Measurements from ENCODE around the gene TMEM147. TPM values are rescaled to one million over a fixed set of nuclear protein-coding genes. Genes with fewer than 3 reads are reported as not detected.

Gene TMEM147
- 121 and 122 TPM in 2 replicates for total RNA-seq

GRCh38 chr19:35545001-35545854 lies at the start of gene TMEM147:
TMEM147 (plus strand) TSS chr19:35545626; CDS start chr19:35545740, 114 bp downstream.
- intact Hi-C loops (cut with micrococcal nuclease): loop anchor here (1.0 to 5.0 kb wide), 3 partner anchors 33 to 167 kb away; partner anchors contain the start of genes DMKN and HAUS5
- no peaks in the 10 kb centered on the region for H3K27me3 Mint-ChIP-seq (ENCODE audit: low read depth)
- H3K36me3 Mint-ChIP-seq (ENCODE audit: low read depth): peaks cover 31% of the 10 kb centered on the region
- DNase-seq (ENCODE audit: low spot score): peak; percentile 78
- peaks cover 18% of the 10 kb centered on the region for H3K4me1 Mint-ChIP-seq (ENCODE audit: low read depth)
- H3K27ac Mint-ChIP-seq: peak within 1 kb of the TSS; percentile 95
- H3K9me3 Mint-ChIP-seq: no peaks in the 10 kb centered on the region
- peak within 1 kb of the TSS; percentile 94 for H3K4me3 Mint-ChIP-seq (ENCODE audit: low read depth)

- Mint-ChIP-seq H3K4me1 (ENCODE audit: low read depth) (peaks cover 10% of the 10 kb centered on the region), H3K27ac (no peak overlapping the region), H3K27me3 (ENCODE audit: low read depth) (peaks cover 8% of the 10 kb centered on the region), H3K9me3 (no peaks in the 10 kb centered on the region), H3K36me3 (ENCODE audit: low read depth) (no peaks in the 10 kb centered on the region), H3K4me3 (ENCODE audit: low read depth) (no peak overlapping the region)
- intact Hi-C loops (cut with micrococcal nuclease): no loop called here
- no peak for DNase-seq (ENCODE audit: low spot score)
Observed at GRCh38 chr19:35497406-35497805, 48.0 kb upstream of the TMEM147 start.

GRCh38 chr19:35498220-35498619 lies 47.2 kb upstream of the TMEM147 start:
- intact Hi-C loops (cut with micrococcal nuclease): no loop called here
- no peak for DNase-seq (ENCODE audit: low spot score)
- no peaks in the 10 kb centered on the region for H3K36me3 Mint-ChIP-seq (ENCODE audit: low read depth)
- H3K4me1 Mint-ChIP-seq (ENCODE audit: low read depth): peaks cover 10% of the 10 kb centered on the region
- no peaks in the 10 kb centered on the region for H3K9me3 Mint-ChIP-seq
- no peak overlapping the region for H3K4me3 Mint-ChIP-seq (ENCODE audit: low read depth)
- H3K27me3 Mint-ChIP-seq (ENCODE audit: low read depth): peaks cover 8% of the 10 kb centered on the region
- H3K27ac Mint-ChIP-seq: no peak overlapping the region

- Mint-ChIP-seq H3K27ac (no peak overlapping the region), H3K4me3 (ENCODE audit: low read depth) (no peak overlapping the region), H3K4me1 (ENCODE audit: low read depth) (peaks cover 10% of the 10 kb centered on the region), H3K9me3 (no peaks in the 10 kb centered on the region), H3K27me3 (ENCODE audit: low read depth) (peaks cover 6% of the 10 kb centered on the region), H3K36me3 (ENCODE audit: low read depth) (no peaks in the 10 kb centered on the region)
- no peak for DNase-seq (ENCODE audit: low spot score)
- intact Hi-C loops (cut with micrococcal nuclease): no loop called here
Observed at GRCh38 chr19:35498984-35499527, 46.4 kb upstream of the TMEM147 start.

- H3K27ac Mint-ChIP-seq: no peak overlapping the region
- DNase-seq (ENCODE audit: low spot score): no peak
- no peaks in the 10 kb centered on the region for H3K36me3 Mint-ChIP-seq (ENCODE audit: low read depth)
- H3K9me3 Mint-ChIP-seq: no peaks in the 10 kb centered on the region
- intact Hi-C loops (cut with micrococcal nuclease): no loop called here
- H3K4me1 Mint-ChIP-seq (ENCODE audit: low read depth): peaks cover 4% of the 10 kb centered on the region
- no peak overlapping the region for H3K4me3 Mint-ChIP-seq (ENCODE audit: low read depth)
- peaks cover 9% of the 10 kb centered on the region for H3K27me3 Mint-ChIP-seq (ENCODE audit: low read depth)
Observed at GRCh38 chr19:35500611-35501010, 44.8 kb upstream of the TMEM147 start.

- intact Hi-C loops (cut with micrococcal nuclease): no loop called here
- peaks cover 18% of the 10 kb centered on the region for H3K27me3 Mint-ChIP-seq (ENCODE audit: low read depth)
- H3K27ac Mint-ChIP-seq: no peak overlapping the region
- peaks cover 4% of the 10 kb centered on the region for H3K4me1 Mint-ChIP-seq (ENCODE audit: low read depth)
- no peaks in the 10 kb centered on the region for H3K9me3 Mint-ChIP-seq
- no peak for DNase-seq (ENCODE audit: low spot score)
- no peak overlapping the region for H3K4me3 Mint-ChIP-seq (ENCODE audit: low read depth)
- no peaks in the 10 kb centered on the region for H3K36me3 Mint-ChIP-seq (ENCODE audit: low read depth)
Observed at GRCh38 chr19:35501684-35502083, 43.7 kb upstream of the TMEM147 start.

- H3K27ac Mint-ChIP-seq: no peak overlapping the region
- H3K27me3 Mint-ChIP-seq (ENCODE audit: low read depth): peaks cover 25% of the 10 kb centered on the region
- intact Hi-C loops (cut with micrococcal nuclease): no loop called here
- no peaks in the 10 kb centered on the region for H3K9me3 Mint-ChIP-seq
- peaks cover 4% of the 10 kb centered on the region for H3K4me1 Mint-ChIP-seq (ENCODE audit: low read depth)
- no peak for DNase-seq (ENCODE audit: low spot score)
- H3K36me3 Mint-ChIP-seq (ENCODE audit: low read depth): no peaks in the 10 kb centered on the region
- no peak overlapping the region for H3K4me3 Mint-ChIP-seq (ENCODE audit: low read depth)
Observed at GRCh38 chr19:35502751-35503150, 42.7 kb upstream of the TMEM147 start.

GRCh38 chr19:35506011-35506410 lies 39.4 kb upstream of the TMEM147 start:
- H3K27ac Mint-ChIP-seq: no peak overlapping the region
- H3K4me3 Mint-ChIP-seq (ENCODE audit: low read depth): no peak overlapping the region
- H3K36me3 Mint-ChIP-seq (ENCODE audit: low read depth): no peaks in the 10 kb centered on the region
- DNase-seq (ENCODE audit: low spot score): no peak
- H3K9me3 Mint-ChIP-seq: no peaks in the 10 kb centered on the region
- peaks cover 15% of the 10 kb centered on the region for H3K4me1 Mint-ChIP-seq (ENCODE audit: low read depth)
- H3K27me3 Mint-ChIP-seq (ENCODE audit: low read depth): peaks cover 48% of the 10 kb centered on the region
- intact Hi-C loops (cut with micrococcal nuclease): no loop called here

GRCh38 chr19:35507561-35507960 lies 37.9 kb upstream of the TMEM147 start:
- peaks cover 11% of the 10 kb centered on the region for H3K4me1 Mint-ChIP-seq (ENCODE audit: low read depth)
- H3K4me3 Mint-ChIP-seq (ENCODE audit: low read depth): no peak overlapping the region
- no peaks in the 10 kb centered on the region for H3K9me3 Mint-ChIP-seq
- peaks cover 48% of the 10 kb centered on the region for H3K27me3 Mint-ChIP-seq (ENCODE audit: low read depth)
- H3K36me3 Mint-ChIP-seq (ENCODE audit: low read depth): no peaks in the 10 kb centered on the region
- intact Hi-C loops (cut with micrococcal nuclease): no loop called here
- no peak for DNase-seq (ENCODE audit: low spot score)
- no peak overlapping the region for H3K27ac Mint-ChIP-seq

- peaks cover 46% of the 10 kb centered on the region for H3K27me3 Mint-ChIP-seq (ENCODE audit: low read depth)
- peaks cover 11% of the 10 kb centered on the region for H3K4me1 Mint-ChIP-seq (ENCODE audit: low read depth)
- DNase-seq (ENCODE audit: low spot score): no peak
- intact Hi-C loops (cut with micrococcal nuclease): no loop called here
- no peaks in the 10 kb centered on the region for H3K36me3 Mint-ChIP-seq (ENCODE audit: low read depth)
- no peaks in the 10 kb centered on the region for H3K9me3 Mint-ChIP-seq
- H3K4me3 Mint-ChIP-seq (ENCODE audit: low read depth): no peak overlapping the region
- H3K27ac Mint-ChIP-seq: no peak overlapping the region
Observed at GRCh38 chr19:35508129-35508528, 37.3 kb upstream of the TMEM147 start.

- H3K36me3 Mint-ChIP-seq (ENCODE audit: low read depth): no peaks in the 10 kb centered on the region
- H3K27me3 Mint-ChIP-seq (ENCODE audit: low read depth): peaks cover 49% of the 10 kb centered on the region
- H3K4me3 Mint-ChIP-seq (ENCODE audit: low read depth): no peak overlapping the region
- no peak overlapping the region for H3K27ac Mint-ChIP-seq
- peaks cover 11% of the 10 kb centered on the region for H3K4me1 Mint-ChIP-seq (ENCODE audit: low read depth)
- intact Hi-C loops (cut with micrococcal nuclease): loop anchor here (1.0 kb wide), 1 partner anchor 83 kb away; no protein-coding TSS in a partner anchor
- no peaks in the 10 kb centered on the region for H3K9me3 Mint-ChIP-seq
- no peak for DNase-seq (ENCODE audit: low spot score)
Observed at GRCh38 chr19:35509018-35509652, 36.3 kb upstream of the TMEM147 start.

GRCh38 chr19:35509861-35510625 lies 35.4 kb upstream of the TMEM147 start:
- H3K9me3 Mint-ChIP-seq: no peaks in the 10 kb centered on the region
- no peaks in the 10 kb centered on the region for H3K36me3 Mint-ChIP-seq (ENCODE audit: low read depth)
- peak; percentile 56 for DNase-seq (ENCODE audit: low spot score)
- peaks cover 11% of the 10 kb centered on the region for H3K4me1 Mint-ChIP-seq (ENCODE audit: low read depth)
- peaks cover 49% of the 10 kb centered on the region for H3K27me3 Mint-ChIP-seq (ENCODE audit: low read depth)
- intact Hi-C loops (cut with micrococcal nuclease): loop anchor here (1.0 to 5.0 kb wide), 2 partner anchors 37 to 82 kb away; partner anchors contain the start of gene TMEM147
- H3K4me3 Mint-ChIP-seq (ENCODE audit: low read depth): peak overlapping the region; percentile 30
- no peak overlapping the region for H3K27ac Mint-ChIP-seq

All from activated T-helper 2 cell treated with anti-CD3 and anti-CD28 coated beads, Interferon-gamma antibody, Interleukin-2, Interleukin-4, amounts not matched to agents 10 μg/mL and 5 μg/mL and 100 μg/mL, durations not matched to agents 14 hours and 24 hours and 36 hours (primary cell).